Neural cell (in vitro differentiated cells): ENCODE measurements around the gene CASP6. TPM values are rescaled to one million over a fixed set of nuclear protein-coding genes. Genes with fewer than 3 reads are reported as not detected.

Experiments
- H2AFZ ChIP-seq: fragments of 200-600, 300-800 bp; sonication (generic), shearing (Covaris generic); 2 replicates; pipeline ENCODE4 v1.6.0; 2014; ENCODE audit warnings: low read depth, mild to moderate bottlenecking, antibody characterized with exemption, low read length, moderate library complexity
- H3F3A ChIP-seq: fragments of 200-600 bp; shearing (Covaris generic); 2 replicates; pipeline ENCODE4 v1.6.1; 2016; ENCODE audit warnings: mild to moderate bottlenecking, moderate library complexity, mixed read lengths, antibody characterized with exemption, low read length; ENCODE audit not compliant: insufficient read depth, poor library complexity, severe bottlenecking
- H3K27ac ChIP-seq: fragments of 200-600, 300-800 bp; sonication (generic), shearing (Covaris generic); 2 replicates; pipeline ENCODE4 v1.5.1; 2014; ENCODE audit warnings: mild to moderate bottlenecking, low read length, moderate library complexity
- H3K27me3 ChIP-seq: fragments of 300-800, 200-600 bp; sonication (generic), shearing (Covaris generic); 2 replicates; pipeline ENCODE4 v1.6.0; 2014; ENCODE audit warnings: mild to moderate bottlenecking, low read depth, low read length, moderate library complexity; ENCODE audit not compliant: insufficient read depth
- H3K36me3 ChIP-seq: fragments of 300-800, 200-600 bp; sonication (generic), shearing (Covaris generic); 2 replicates; pipeline ENCODE4 v1.5.1; 2014; ENCODE audit warnings: mild to moderate bottlenecking, antibody characterized with exemption, low read length, moderate library complexity; ENCODE audit not compliant: insufficient read depth
- H3K4me2 ChIP-seq: fragments of 300-800, 200-600 bp; sonication (generic), shearing (Covaris generic); 2 replicates; pipeline ENCODE4 v1.6.0; 2014; ENCODE audit warnings: mild to moderate bottlenecking, low read length
- H3K4me3 ChIP-seq: fragments of 300-800, 200-600 bp; sonication (generic), shearing (Covaris generic); 2 replicates; pipeline ENCODE4 v1.5.1; 2014; ENCODE audit warnings: mild to moderate bottlenecking, low read length, moderate library complexity
- H3K79me2 ChIP-seq: fragments of 200-600 bp; shearing (Covaris generic); replicated peaks from 2 replicates; pipeline ENCODE4 v1.6.0; 2014; ENCODE audit warnings: mild to moderate bottlenecking, low read length, moderate library complexity; ENCODE audit not compliant: insufficient read depth
- H3K9ac ChIP-seq: fragments of 300-800, 200-600 bp; sonication (generic), shearing (Covaris generic); 2 replicates; pipeline ENCODE4 v1.6.1; 2016; ENCODE audit warnings: mild to moderate bottlenecking, low read length, mixed read lengths
- H3K9me2 ChIP-seq: fragments of 200-600 bp; shearing (Covaris generic); 2 replicates; pipeline ENCODE4 v1.6.1; 2016; ENCODE audit warnings: mild to moderate bottlenecking, low read length, mixed read lengths; ENCODE audit not compliant: insufficient read depth
- H3K9me3 ChIP-seq: fragments of 200-600, 300-800 bp; sonication (generic), shearing (Covaris generic); 2 replicates; pipeline ENCODE4 v1.6.1; 2016; ENCODE audit warnings: mild to moderate bottlenecking, mixed run types, low read length, moderate library complexity, mixed read lengths
- H4K20me1 ChIP-seq: fragments of 200-600 bp; shearing (Covaris generic); 2 replicates; pipeline ENCODE4 v1.6.1; 2016; ENCODE audit warnings: mild to moderate bottlenecking, mixed run types; ENCODE audit not compliant: insufficient read depth
- EP300 ChIP-seq: fragments of 450-650 bp; conservative IDR thresholded peaks from 2 replicates; pipeline ENCODE4 v1.6.1; 2014; ENCODE audit warnings: antibody characterized with exemption, mild to moderate bottlenecking, moderate library complexity; ENCODE audit not compliant: poor library complexity, severe bottlenecking
- EZH2 ChIP-seq: fragments of 200-600, 300-800 bp; shearing (Covaris generic), sonication (generic); IDR thresholded peaks from 2 replicates; pipeline ENCODE4 v1.6.1; 2014; ENCODE audit warnings: antibody characterized with exemption, low read length, borderline replicate concordance, mild to moderate bottlenecking; ENCODE audit not compliant: insufficient read depth, poor library complexity, severe bottlenecking
- MXI1 ChIP-seq: fragments of 450-650 bp; conservative IDR thresholded peaks from 2 replicates; pipeline ENCODE4 v1.6.1; 2014; ENCODE audit warnings: antibody characterized with exemption, mild to moderate bottlenecking; ENCODE audit not compliant: poor library complexity, severe bottlenecking
- POLR2AphosphoS5 ChIP-seq: IDR thresholded peaks from 2 replicates; pipeline ENCODE4 v1.6.1; 2012
- RAD21 ChIP-seq: fragments of 450-650 bp; conservative IDR thresholded peaks from 2 replicates; pipeline ENCODE4 v1.6.1; 2014; ENCODE audit warnings: antibody characterized with exemption, mild to moderate bottlenecking, moderate library complexity
- SMC3 ChIP-seq: fragments of 450-650 bp; conservative IDR thresholded peaks from 2 replicates; pipeline ENCODE4 v1.6.1; 2014; ENCODE audit warnings: antibody characterized with exemption, mild to moderate bottlenecking, moderate library complexity; ENCODE audit not compliant: poor library complexity
- TAF1 ChIP-seq: IDR thresholded peaks from 2 replicates; pipeline ENCODE4 v1.6.1; 2012; ENCODE audit warnings: low read depth
- polyA plus RNA-seq: library from polyadenylated mRNA; depleted of rRNA; stranded (reverse); fragments of >200 nt; gene quantifications from 2 replicates; pipeline ENCODE4 v1.2.3, GENCODE V29; 2014
- TF ChIP-seq, protein P1 (sequence below): IDR thresholded peaks from 2 replicates; pipeline ENCODE4 v1.6.1; 2012; ENCODE audit warnings: borderline replicate concordance
- TF ChIP-seq, protein P2 (sequence below): fragments of 450-650 bp; IDR thresholded peaks from 2 replicates; pipeline ENCODE4 v1.5.1; 2014; ENCODE audit warnings: antibody characterized with exemption, mild to moderate bottlenecking, moderate library complexity; ENCODE audit not compliant: poor library complexity, severe bottlenecking

Gene CASP6
- polyA plus RNA-seq, 1 donor from 2014 or later = 5.1 TPM

DNA sequence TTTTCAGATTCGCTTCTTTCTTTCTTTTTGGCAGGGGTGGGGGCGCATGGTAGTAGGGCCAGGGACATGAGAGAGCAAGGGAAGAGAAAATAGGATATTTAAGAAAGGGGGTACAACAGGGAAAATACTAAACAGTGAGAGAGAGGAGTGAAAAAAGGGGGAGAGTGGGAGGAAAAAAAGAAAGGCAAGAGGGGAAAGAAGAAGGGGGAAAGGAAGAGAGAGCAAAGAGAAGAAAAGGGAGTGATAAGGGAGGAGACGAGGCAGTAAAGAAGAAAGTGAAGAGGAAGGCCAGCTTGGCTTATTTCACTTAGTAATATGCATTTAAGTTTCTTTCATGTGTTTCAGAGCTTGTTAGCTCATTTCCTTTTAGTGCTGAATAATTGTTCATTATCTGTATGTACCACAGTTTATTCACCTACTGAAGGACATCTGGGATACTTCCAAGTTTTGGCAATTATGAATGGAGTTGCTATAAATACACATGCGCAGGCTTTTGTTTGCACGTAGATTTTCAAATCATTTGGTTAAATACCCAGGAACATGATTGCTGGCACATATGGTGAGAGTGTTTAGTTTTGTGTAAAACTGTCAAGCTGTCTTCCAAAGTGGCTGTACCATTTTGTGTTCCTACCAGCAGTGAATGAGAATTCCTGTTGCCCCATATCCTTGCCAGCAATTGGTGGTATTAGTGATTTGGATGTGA is 37.3 kb downstream of the CASP6 start:
- no peak overlapping the region for H3K27ac ChIP-seq
- no peaks in the 10 kb centered on the region for H3K27me3 ChIP-seq
- TF ChIP-seq, protein P1, sequence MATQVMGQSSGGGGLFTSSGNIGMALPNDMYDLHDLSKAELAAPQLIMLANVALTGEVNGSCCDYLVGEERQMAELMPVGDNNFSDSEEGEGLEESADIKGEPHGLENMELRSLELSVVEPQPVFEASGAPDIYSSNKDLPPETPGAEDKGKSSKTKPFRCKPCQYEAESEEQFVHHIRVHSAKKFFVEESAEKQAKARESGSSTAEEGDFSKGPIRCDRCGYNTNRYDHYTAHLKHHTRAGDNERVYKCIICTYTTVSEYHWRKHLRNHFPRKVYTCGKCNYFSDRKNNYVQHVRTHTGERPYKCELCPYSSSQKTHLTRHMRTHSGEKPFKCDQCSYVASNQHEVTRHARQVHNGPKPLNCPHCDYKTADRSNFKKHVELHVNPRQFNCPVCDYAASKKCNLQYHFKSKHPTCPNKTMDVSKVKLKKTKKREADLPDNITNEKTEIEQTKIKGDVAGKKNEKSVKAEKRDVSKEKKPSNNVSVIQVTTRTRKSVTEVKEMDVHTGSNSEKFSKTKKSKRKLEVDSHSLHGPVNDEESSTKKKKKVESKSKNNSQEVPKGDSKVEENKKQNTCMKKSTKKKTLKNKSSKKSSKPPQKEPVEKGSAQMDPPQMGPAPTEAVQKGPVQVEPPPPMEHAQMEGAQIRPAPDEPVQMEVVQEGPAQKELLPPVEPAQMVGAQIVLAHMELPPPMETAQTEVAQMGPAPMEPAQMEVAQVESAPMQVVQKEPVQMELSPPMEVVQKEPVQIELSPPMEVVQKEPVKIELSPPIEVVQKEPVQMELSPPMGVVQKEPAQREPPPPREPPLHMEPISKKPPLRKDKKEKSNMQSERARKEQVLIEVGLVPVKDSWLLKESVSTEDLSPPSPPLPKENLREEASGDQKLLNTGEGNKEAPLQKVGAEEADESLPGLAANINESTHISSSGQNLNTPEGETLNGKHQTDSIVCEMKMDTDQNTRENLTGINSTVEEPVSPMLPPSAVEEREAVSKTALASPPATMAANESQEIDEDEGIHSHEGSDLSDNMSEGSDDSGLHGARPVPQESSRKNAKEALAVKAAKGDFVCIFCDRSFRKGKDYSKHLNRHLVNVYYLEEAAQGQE = no peak
- no peak for TF ChIP-seq TAF1
- TF ChIP-seq RAD21 = no peak
- TF ChIP-seq SMC3 = no peak
- TF ChIP-seq, protein P2, sequence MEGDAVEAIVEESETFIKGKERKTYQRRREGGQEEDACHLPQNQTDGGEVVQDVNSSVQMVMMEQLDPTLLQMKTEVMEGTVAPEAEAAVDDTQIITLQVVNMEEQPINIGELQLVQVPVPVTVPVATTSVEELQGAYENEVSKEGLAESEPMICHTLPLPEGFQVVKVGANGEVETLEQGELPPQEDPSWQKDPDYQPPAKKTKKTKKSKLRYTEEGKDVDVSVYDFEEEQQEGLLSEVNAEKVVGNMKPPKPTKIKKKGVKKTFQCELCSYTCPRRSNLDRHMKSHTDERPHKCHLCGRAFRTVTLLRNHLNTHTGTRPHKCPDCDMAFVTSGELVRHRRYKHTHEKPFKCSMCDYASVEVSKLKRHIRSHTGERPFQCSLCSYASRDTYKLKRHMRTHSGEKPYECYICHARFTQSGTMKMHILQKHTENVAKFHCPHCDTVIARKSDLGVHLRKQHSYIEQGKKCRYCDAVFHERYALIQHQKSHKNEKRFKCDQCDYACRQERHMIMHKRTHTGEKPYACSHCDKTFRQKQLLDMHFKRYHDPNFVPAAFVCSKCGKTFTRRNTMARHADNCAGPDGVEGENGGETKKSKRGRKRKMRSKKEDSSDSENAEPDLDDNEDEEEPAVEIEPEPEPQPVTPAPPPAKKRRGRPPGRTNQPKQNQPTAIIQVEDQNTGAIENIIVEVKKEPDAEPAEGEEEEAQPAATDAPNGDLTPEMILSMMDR = no peak
- TF ChIP-seq POLR2AphosphoS5 = no peak
- TF ChIP-seq MXI1 = no peak
- TF ChIP-seq EP300 = no peak
- TF ChIP-seq EZH2 = no peak
- no peaks in the 10 kb centered on the region for H3F3A ChIP-seq
- H3K9me3 ChIP-seq = no peaks in the 10 kb centered on the region
- H3K9me2 ChIP-seq = no peaks in the 10 kb centered on the region
- H2AFZ ChIP-seq = no peak overlapping the region
- no peak overlapping the region for H3K4me3 ChIP-seq
- H4K20me1 ChIP-seq = no peaks in the 10 kb centered on the region
- no peak overlapping the region for H3K4me2 ChIP-seq
- no peaks in the 10 kb centered on the region for H3K79me2 ChIP-seq
- H3K36me3 ChIP-seq = no peaks in the 10 kb centered on the region
- no peak overlapping the region for H3K9ac ChIP-seq

DNA sequence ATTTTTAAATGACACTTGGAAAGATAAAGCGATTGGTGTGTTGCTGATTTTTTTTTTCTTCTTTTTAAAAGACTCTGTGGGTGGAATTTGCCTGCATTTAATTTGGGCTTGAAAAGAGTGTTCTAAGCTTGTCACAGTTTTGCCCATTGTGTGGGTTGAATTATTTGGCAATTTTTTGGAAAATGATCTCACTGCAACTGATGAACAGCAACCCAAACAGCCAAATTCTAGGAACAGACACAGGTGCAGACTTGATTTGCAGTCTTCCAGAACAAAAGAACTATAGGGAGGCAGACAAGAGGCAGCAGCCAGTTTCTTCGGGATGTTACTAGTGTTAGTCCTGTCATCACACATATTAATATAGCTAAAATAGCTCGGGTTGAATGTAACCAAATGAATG is 40.5 kb downstream of the CASP6 start:
- Histone ChIP-seq H3K79me2 (no peaks in the 10 kb centered on the region), H3K27ac (no peak overlapping the region), H3K4me3 (no peak overlapping the region), H3F3A (no peaks in the 10 kb centered on the region), H2AFZ (peak overlapping the region; percentile 1), H3K27me3 (no peaks in the 10 kb centered on the region), H3K4me2 (no peak overlapping the region), H3K9ac (no peak overlapping the region), H3K9me2 (no peaks in the 10 kb centered on the region), H4K20me1 (no peaks in the 10 kb centered on the region), H3K9me3 (no peaks in the 10 kb centered on the region), H3K36me3 (no peaks in the 10 kb centered on the region)
- TF ChIP-seq EP300 = no peak
- no peak for TF ChIP-seq POLR2AphosphoS5
- no peak for TF ChIP-seq MXI1
- no peak for TF ChIP-seq SMC3
- TF ChIP-seq TAF1 = no peak
- TF ChIP-seq, protein P2 = no peak
- TF ChIP-seq EZH2 = no peak
- TF ChIP-seq, protein P1 = no peak
- no peak for TF ChIP-seq RAD21
